Osteoblast (primary cell): ENCODE data around the gene NPIPA3. TPM values are rescaled to one million over a fixed set of nuclear protein-coding genes. Genes with fewer than 3 reads are reported as not detected.
"Not testable (repeated sequence)": the region's sequence is repeated elsewhere in the genome, so short reads cannot be mapped to it uniquely, and the experiment has no call there.

ENCODE experiments used
- DNase-seq: peaks from one replicate; pipeline ENCODE4 v3.0.0; 2011; ENCODE audit warnings: low spot score, mixed read lengths; ENCODE audit not compliant: insufficient read length; ENCODE audit errors: missing footprints
- H2AFZ ChIP-seq: 2 replicates; pipeline ENCODE4 v1.6.0; 2011; ENCODE audit warnings: mild to moderate bottlenecking, low read length
- H3K27ac ChIP-seq: 2 replicates; pipeline ENCODE4 v1.5.1; 2011; ENCODE audit warnings: mild to moderate bottlenecking, low read depth, low read length, moderate library complexity
- H3K27me3 ChIP-seq: 2 replicates; pipeline ENCODE4 v1.6.0; 2012; ENCODE audit warnings: mild to moderate bottlenecking, control low read depth, inconsistent platforms, low read length, moderate library complexity; ENCODE audit not compliant: insufficient read depth
- H3K36me3 ChIP-seq: 2 replicates; pipeline ENCODE4 v1.5.1; 2011; ENCODE audit warnings: mild to moderate bottlenecking, low read length, control low read depth, moderate library complexity; ENCODE audit not compliant: insufficient read depth
- H3K4me1 ChIP-seq: 2 replicates; pipeline ENCODE4 v1.5.1; 2011; ENCODE audit warnings: mild to moderate bottlenecking, low read length, control low read depth, moderate library complexity; ENCODE audit not compliant: insufficient read depth
- H3K4me2 ChIP-seq: 2 replicates; pipeline ENCODE4 v1.6.0; 2011; ENCODE audit warnings: mild to moderate bottlenecking, low read length; ENCODE audit not compliant: insufficient read depth
- H3K4me3 ChIP-seq: fragments of 200-600 bp; sonication (generic); 3 replicates; pipeline ENCODE4 v1.5.1; 2012; ENCODE audit warnings: mild to moderate bottlenecking, low read length, inconsistent platforms; ENCODE audit not compliant: insufficient read depth
- H3K79me2 ChIP-seq: 2 replicates; pipeline ENCODE4 v1.6.0; 2012; ENCODE audit warnings: mild to moderate bottlenecking, low read length, control low read depth, inconsistent platforms; ENCODE audit not compliant: insufficient read depth
- H3K9me3 ChIP-seq: 2 replicates; pipeline ENCODE4 v1.5.1; 2011; ENCODE audit warnings: low read depth, low read length, control low read depth
- H4K20me1 ChIP-seq: 2 replicates; pipeline ENCODE4 v1.6.0; 2012; ENCODE audit warnings: mild to moderate bottlenecking, low read length, control low read depth; ENCODE audit not compliant: insufficient read depth
- total RNA-seq: library from RNA; depleted of rRNA; stranded (reverse); fragments of >200 nt; gene quantifications from 2 replicates; pipeline ENCODE4 v1.2.3, GENCODE V29; 2012

The NPIPA3 gene
- total RNA-seq, 1 donor: 0.72 TPM

DNA sequence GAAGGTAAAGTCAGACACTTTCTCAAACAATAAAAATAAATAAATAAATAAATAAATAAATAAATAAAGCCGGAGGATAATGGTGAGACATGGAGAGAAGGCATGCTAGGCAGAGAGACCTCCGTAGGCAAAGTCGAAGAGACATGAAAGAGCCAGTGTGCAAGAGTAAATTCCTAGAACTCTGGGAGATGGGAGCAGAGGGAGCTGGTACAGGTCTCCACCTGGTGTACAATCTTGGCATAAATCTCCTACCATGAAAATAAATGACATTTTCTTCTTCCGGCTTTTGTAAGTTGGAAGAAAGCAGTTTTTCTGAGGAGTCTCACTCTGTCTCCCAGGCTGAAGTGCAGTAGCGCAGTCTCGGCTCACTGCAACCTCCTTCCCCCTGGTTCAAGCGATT, 1.4 kb upstream of the NPIPA3 start:
- H3K36me3 ChIP-seq, DNase-seq, H3K27me3 ChIP-seq, H3K4me2 ChIP-seq, H4K20me1 ChIP-seq, H3K9me3 ChIP-seq, H3K4me1 ChIP-seq, H3K79me2 ChIP-seq, H2AFZ ChIP-seq, H3K4me3 ChIP-seq, H3K27ac ChIP-seq: not testable (repeated sequence)

- H3K4me1 ChIP-seq, H3K36me3 ChIP-seq, H3K27ac ChIP-seq, H3K4me2 ChIP-seq, H3K4me3 ChIP-seq, H3K9me3 ChIP-seq, H2AFZ ChIP-seq, DNase-seq, H4K20me1 ChIP-seq, H3K27me3 ChIP-seq, H3K79me2 ChIP-seq: not testable (repeated sequence)
These were observed 539 bp upstream of the NPIPA3 start for GRCh38 chr16:14702672-14703071.

DNA sequence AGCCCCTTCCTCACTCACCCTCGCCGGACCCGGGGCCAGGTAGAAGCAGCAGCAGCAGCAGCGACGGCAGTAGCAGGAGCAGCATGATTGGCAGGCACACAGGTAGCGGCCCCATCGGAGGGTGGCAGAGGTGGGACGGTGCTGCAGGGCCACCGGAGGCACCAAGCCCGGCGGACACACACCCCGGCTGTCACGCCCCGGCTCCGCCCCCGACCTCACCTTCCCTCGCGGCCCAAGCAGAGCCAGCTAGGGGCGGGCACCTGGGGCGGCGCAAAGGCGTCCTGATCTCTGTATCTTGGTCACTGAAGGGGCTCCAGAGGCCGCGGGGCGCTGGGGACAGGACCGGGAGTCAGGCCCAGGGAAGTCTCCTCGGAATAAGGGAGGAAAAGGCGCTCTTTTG, 30.0 kb downstream of the NPIPA3 start:
- not testable (repeated sequence) for H3K27ac ChIP-seq, H3K27me3 ChIP-seq, H3K4me2 ChIP-seq, H3K9me3 ChIP-seq, H3K36me3 ChIP-seq, DNase-seq, H4K20me1 ChIP-seq, H2AFZ ChIP-seq, H3K4me3 ChIP-seq, H3K4me1 ChIP-seq, H3K79me2 ChIP-seq

DNA sequence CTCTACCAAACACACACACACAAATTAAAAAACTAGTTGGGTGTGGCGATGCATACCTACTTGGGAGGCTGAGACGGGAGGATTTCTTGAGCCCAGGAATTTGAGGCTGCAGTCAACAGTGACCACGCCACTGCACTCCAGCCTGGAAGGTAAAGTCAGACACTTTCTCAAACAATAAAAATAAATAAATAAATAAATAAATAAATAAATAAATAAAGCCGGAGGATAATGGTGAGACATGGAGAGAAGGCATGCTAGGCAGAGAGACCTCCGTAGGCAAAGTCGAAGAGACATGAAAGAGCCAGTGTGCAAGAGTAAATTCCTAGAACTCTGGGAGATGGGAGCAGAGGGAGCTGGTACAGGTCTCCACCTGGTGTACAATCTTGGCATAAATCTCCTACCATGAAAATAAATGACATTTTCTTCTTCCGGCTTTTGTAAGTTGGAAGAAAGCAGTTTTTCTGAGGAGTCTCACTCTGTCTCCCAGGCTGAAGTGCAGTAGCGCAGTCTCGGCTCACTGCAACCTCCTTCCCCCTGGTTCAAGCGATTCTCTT, 37.7 kb downstream of the NPIPA3 start:
- H2AFZ ChIP-seq, H3K27me3 ChIP-seq, H3K27ac ChIP-seq, H4K20me1 ChIP-seq, H3K4me2 ChIP-seq, H3K4me1 ChIP-seq, H3K4me3 ChIP-seq, H3K36me3 ChIP-seq, H3K79me2 ChIP-seq, DNase-seq, H3K9me3 ChIP-seq: not testable (repeated sequence)

DNA sequence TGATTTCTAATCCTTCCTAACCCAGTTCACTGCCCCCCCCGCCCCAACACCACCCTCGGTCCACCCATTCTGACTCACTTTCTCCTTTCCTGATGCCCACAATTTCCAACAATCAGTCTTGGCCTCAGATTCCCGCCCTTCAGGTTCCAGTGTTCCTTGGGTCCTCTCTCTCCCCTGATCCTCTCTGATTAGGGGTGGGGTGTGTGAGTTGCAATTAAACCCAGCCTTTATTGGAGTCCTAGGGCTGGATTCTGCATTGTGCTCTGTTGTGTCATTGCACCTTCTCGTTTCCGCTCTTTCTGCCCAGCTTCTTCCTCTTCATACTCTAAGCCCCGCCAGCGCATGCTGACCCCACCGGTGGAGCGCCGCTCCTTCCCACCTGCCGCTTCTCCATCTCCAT, 38.6 kb downstream of the NPIPA3 start:
- H4K20me1 ChIP-seq, H3K27me3 ChIP-seq, H3K27ac ChIP-seq, H3K4me1 ChIP-seq, H3K36me3 ChIP-seq, H3K9me3 ChIP-seq, H3K4me2 ChIP-seq, DNase-seq, H2AFZ ChIP-seq, H3K4me3 ChIP-seq, H3K79me2 ChIP-seq: not testable (repeated sequence)

DNA sequence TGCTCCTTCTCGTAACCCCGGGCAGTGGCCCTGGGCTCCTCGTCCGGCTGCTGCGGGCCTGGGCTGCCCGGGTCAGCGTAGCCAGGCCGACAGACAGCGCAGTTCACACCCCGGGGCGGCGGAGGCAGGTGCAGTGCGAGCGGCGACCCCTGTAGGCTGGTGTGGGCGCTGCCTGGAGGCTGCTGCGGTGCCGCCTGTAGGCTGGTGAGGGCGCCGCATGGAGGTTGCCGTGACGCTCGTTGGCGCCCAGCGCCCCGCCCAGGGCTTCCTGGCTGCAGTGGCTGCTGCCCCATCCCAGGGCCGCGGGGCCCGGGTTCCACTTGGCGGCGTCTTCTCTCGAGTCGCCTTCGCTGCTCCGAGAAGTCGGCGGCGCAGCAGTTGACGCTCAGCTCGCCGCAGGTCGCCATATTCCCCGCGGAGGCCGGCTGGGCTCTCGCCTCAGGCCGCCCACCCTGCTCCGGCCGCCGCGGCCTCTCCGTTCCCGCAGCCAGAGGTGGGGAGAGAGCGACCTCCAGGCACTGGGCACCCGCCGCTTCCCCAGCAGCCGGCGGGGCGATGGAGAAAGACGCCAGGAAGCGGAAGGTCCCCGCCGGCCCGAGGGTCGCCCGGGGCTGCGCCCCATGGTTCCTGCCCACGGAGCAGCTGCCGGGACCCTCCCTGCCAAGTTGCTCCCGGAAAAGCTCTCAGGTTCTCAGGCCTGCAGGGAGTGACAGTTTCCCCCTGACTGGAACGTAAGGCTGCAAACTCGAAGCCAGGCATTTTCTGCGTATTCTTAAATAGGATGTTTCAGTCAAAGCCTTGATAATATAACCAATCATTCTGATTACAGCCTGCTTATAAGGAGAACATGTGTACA, 39.3 kb downstream of the NPIPA3 start, which contains the start of gene NPIPA2:
Gene NPIPA2 (plus strand): TSS at position 261 of the 856 bp plus-strand sequence. CDS start 5,533 bp downstream, outside the sequence.
- H3K4me1 ChIP-seq, H3K36me3 ChIP-seq, H2AFZ ChIP-seq, H3K27me3 ChIP-seq, H3K79me2 ChIP-seq, H3K4me3 ChIP-seq, H3K9me3 ChIP-seq, H3K27ac ChIP-seq, H4K20me1 ChIP-seq, DNase-seq, H3K4me2 ChIP-seq: not testable (repeated sequence)

GRCh38 chr16:14773654-14774053, 70.4 kb downstream of the NPIPA3 start:
- not testable (repeated sequence) for H2AFZ ChIP-seq, H3K79me2 ChIP-seq, H4K20me1 ChIP-seq, H3K9me3 ChIP-seq, H3K4me2 ChIP-seq, H3K4me1 ChIP-seq, H3K27ac ChIP-seq, H3K4me3 ChIP-seq, H3K27me3 ChIP-seq, H3K36me3 ChIP-seq, DNase-seq

DNA sequence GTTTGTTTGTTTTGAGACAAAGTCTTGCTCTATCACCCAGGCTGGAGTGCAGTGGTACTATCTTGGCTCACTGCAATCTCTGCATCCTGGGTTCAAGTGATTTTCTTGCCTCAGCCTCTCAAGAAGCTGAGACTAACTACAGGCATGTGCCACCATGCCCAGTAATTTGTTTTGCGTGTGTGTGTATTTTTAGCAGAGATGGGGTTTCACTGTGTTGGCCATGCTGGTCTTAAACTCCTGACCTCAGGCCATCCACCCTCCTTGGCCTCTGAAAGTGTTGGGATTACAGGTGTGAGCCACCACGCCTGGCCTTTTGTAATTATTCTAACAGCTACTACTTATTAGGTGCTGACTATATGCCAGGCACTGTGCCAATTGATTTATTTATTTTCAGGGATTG, 72.4 kb downstream of the NPIPA3 start:
- not testable (repeated sequence) for H3K9me3 ChIP-seq, H3K4me2 ChIP-seq, H3K4me1 ChIP-seq, H3K27me3 ChIP-seq, H3K36me3 ChIP-seq, H2AFZ ChIP-seq, DNase-seq, H4K20me1 ChIP-seq, H3K79me2 ChIP-seq, H3K27ac ChIP-seq, H3K4me3 ChIP-seq
